AG04449 (cell line): Measurements from ENCODE around the gene DCAKD.

ENCODE experiments used
- CTCF ChIA-PET: fragments of 350-600 bp; formaldehyde crosslinking; extraction: SDS; loops from one replicate; lab custom pipeline; 2021; ENCODE audit warnings: antibody characterized with exemption; lab: Yijun Ruan, JAX
- POLR2A ChIA-PET: fragments of 400-600, 350-600 bp; formaldehyde crosslinking; extraction: SDS; loops from one replicate; lab custom pipeline; 2020; ENCODE audit warnings: antibody characterized with exemption, inconsistent platforms; lab: Yijun Ruan, JAX
- DNase-seq: peaks from one replicate; pipeline ENCODE4 v3.0.0-alpha.2; 2010; ENCODE audit warnings: low read depth, low spot score
- H3K4me3 ChIP-seq: 2 replicates; pipeline ENCODE4 v1.5.1; 2011; ENCODE audit warnings: low read depth, mild to moderate bottlenecking, control low read depth, low read length
- CTCF ChIP-seq: IDR thresholded peaks from one replicate; pipeline ENCODE4 v1.5.1; 2011; ENCODE audit warnings: mild to moderate bottlenecking, moderate library complexity, low read length, control low read depth, inconsistent platforms; ENCODE audit not compliant: insufficient read depth; ENCODE audit errors: missing control alignments

DCAKD gene, protein sequence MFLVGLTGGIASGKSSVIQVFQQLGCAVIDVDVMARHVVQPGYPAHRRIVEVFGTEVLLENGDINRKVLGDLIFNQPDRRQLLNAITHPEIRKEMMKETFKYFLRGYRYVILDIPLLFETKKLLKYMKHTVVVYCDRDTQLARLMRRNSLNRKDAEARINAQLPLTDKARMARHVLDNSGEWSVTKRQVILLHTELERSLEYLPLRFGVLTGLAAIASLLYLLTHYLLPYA

DNA sequence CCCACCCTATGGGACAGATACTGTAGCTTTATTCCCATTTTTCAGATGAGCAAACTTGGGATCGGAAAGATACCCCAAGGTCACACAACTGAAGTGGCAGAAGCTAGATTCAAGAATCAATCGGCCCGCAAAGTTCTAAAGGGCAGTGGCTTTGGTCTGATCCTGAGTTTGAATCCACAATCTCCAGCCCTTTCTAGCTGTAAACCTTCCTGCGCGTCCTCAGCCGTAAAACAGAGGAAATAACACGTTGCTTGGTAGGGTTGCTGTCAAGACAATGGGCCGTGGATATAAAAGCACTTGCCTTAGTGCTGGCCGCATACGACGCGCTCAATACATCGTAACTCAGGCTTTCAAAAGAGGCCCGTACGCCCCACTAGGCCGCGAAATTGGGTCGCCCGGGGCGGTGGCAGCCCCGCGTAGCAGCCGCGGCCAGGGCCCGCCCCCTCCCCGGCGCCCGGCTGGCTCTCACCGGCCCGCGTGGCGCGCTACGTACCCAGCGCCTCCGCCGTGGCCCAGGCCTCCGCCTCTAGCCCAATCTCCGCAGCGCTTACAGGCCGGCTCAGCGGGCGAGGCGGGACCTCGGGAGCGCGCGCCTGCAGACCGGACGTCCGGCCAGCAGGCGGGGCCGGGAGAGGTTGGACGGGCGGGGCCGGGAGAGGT, at the start of gene DCAKD:
Gene DCAKD (minus strand): TSS at position 573 of the 660 bp plus-strand sequence. CDS start 16,747 bp downstream, outside the sequence.
- POLR2A ChIA-PET: interaction anchor here (0.5 to 1.8 kb wide), 4 partner anchors 10 to 83 kb away, joined by 3 to 7 read pairs (median 4); partner anchors contain the start of genes C1QL1 and NMT1
- peak; percentile 65 for DNase-seq
- H3K4me3 ChIP-seq: peak within 1 kb of the TSS; percentile 66
- CTCF ChIA-PET: interaction anchor here (0.6 to 2.4 kb wide), 8 partner anchors 16 to 272 kb away, joined by 3 to 16 read pairs (median 4); partner anchors contain the start of gene ACBD4
- TF ChIP-seq CTCF: peak; percentile 11

DNA sequence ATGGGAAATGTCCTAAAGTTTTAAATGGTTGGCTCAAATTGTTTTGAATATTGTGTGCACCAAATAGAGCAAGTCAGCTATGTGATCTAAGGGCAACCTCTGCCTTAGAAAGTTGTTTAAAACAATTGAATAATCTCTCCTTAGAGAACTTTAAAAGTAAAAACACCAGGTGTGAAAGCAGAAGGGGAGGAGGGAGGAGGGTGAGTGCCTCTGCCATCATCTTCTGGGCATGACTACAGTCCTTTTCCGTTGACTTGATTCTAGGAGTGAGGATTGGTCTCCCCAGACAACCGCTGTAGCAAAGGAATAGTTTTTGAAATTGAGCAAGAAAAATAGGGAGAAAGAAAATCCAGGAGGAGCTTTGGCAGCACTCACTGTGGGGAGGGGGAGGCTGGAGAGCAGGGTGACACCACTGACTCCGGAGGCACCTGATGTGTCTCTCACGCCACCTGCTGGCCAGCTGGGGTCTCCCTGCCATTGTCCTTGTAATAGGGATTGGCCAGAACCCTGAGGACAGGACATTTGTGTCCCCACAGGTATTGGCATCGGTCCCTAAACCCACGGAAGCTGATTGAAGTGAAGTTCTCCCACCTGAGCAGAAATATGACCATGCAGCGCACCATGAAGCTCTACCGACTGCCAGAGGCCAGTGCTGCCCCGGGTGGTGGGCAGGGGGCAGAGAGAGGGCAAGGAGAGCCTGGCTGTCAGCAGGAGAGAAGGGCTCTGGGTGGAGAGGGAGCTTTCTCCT, 47.6 kb upstream of the DCAKD start:
- H3K4me3 ChIP-seq: no peak overlapping the region
- TF ChIP-seq CTCF: peak; percentile 89
- POLR2A ChIA-PET: interaction anchor here (0.6 to 1.6 kb wide), 4 partner anchors 9 to 221 kb away, joined by 3 to 7 read pairs (median 4); partner anchors contain the start of gene NMT1
- no peak for DNase-seq
- CTCF ChIA-PET: interaction anchor here (0.5 to 9.3 kb wide), 47 partner anchors 7 to 227 kb away, joined by 3 to 123 read pairs (median 4); partner anchors contain the start of genes ACBD4 and NMT1

GRCh38 chr17:45098081-45098868, 46.8 kb upstream of the DCAKD start:
- CTCF ChIA-PET: interaction anchor here (0.8 to 9.3 kb wide), 32 partner anchors 8 to 227 kb away, joined by 3 to 123 read pairs (median 8); partner anchors contain the start of genes ACBD4, NMT1 and PLCD3
- TF ChIP-seq CTCF: no peak
- H3K4me3 ChIP-seq: no peak overlapping the region
- POLR2A ChIA-PET: interaction anchor here (1.0 to 1.6 kb wide), 2 partner anchors 10 to 37 kb away, joined by 4 to 7 read pairs; partner anchors contain the start of gene NMT1
- no peak for DNase-seq

DNA sequence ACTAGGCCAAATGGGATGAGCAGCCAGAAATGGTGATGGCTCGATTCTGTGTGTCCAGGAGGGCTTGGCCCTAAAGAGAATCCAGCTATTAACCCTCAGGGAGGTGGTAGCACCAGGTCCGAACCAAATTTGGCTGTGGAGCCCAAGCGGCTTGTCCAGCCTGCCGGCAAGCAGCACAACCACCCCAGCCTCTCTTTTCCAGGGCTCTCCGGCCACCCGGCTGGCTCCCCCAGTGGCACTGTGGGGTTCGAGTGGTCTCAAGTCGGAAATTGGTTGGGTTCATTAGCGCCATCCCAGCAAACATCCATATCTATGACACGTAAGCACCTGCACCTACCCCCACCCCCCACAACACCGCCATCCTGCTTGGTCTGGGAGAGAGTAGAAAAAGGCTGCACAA, 45.5 kb upstream of the DCAKD start:
- TF ChIP-seq CTCF: no peak
- ChIA-PET CTCF (interaction anchor here (0.9 to 9.3 kb wide), 13 partner anchors 10 to 186 kb away, joined by 3 to 123 read pairs (median 45); partner anchors contain the start of genes ACBD4 and PLCD3), POLR2A (interaction anchor here (1.2 kb wide), 1 partner anchor 36 kb away, joined by 3 read pairs; the partner anchor contains the start of gene PLCD3)
- no peak overlapping the region for H3K4me3 ChIP-seq
- no peak for DNase-seq

DNA sequence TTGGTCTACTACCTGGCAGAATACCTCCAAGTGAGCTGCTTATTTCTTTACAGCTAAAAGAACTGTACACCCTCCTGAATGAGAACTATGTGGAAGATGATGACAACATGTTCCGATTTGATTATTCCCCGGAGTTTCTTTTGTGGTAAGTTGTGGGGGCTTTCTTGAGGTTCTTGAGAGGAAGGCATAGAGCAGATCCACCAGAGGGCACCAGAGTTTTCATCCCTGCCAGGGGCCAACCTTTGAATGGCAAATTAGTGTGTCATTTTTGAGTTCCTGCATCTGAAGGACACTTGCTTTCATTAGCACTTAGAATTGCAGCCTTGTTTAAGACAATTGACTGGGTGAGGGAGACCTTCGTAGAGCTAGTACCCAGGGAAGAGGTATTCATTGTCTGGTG, 44.7 kb upstream of the DCAKD start:
- ChIA-PET POLR2A (interaction anchor here (1.2 kb wide), 1 partner anchor 37 kb away, joined by 3 read pairs; the partner anchor contains the start of gene PLCD3), CTCF (interaction anchor here (0.8 to 9.3 kb wide), 17 partner anchors 9 to 318 kb away, joined by 3 to 123 read pairs (median 16); partner anchors contain the start of genes ACBD4, DCAKD and PLCD3)
- DNase-seq: no peak
- peak; percentile 51 for TF ChIP-seq CTCF
- H3K4me3 ChIP-seq: no peak overlapping the region
